K562 (cell line): Measurements from ENCODE around the gene TRIO. TPM values are rescaled to one million over a fixed set of nuclear protein-coding genes. Genes with fewer than 3 reads are reported as not detected.

Experiments used
- ATAC-seq: fragments of 200-7000 bp; cut with Tn5 transposase; 3 replicates; pipeline ENCODE4 v1.9.1; 2020; ENCODE audit warnings: moderate library complexity
- BruUV-seq: library from RNA; stranded (reverse); fragments of 400-500 nt; replicated peaks from 2 replicates; lab custom pipeline; 2021; lab: Mats Ljungman, UMichigan
- CTCF ChIA-PET: fragments of 300-600 bp; formaldehyde crosslinking; extraction: SDS; loops from one replicate; lab custom pipeline; 2021; ENCODE audit warnings: low intra/inter-chr PET ratio; lab: Yijun Ruan, JAX
- POLR2A ChIA-PET: fragments of 300-600, 350-650 bp; sonication (Branson Sonifier 250); formaldehyde crosslinking; extraction: SDS; loops from one replicate; lab custom pipeline; 2021; ENCODE audit warnings: antibody characterized with exemption, inconsistent platforms; lab: Yijun Ruan, JAX
- DNase-seq, 4 experiments: peaks; one replicate each; pipeline versions ENCODE4 v3.0.0 to v3.0.0-alpha.2; 2011 to 2018; ENCODE audit warnings: low spot score in 3 of 4, mixed read lengths in 3 of 4; ENCODE audit errors: extremely low read depth in 1 of 4
- FAIRE-seq: peaks from 2 replicates; lab custom pipeline; 2011; peaks lifted over from hg19 to GRCh38; lab: Jason Lieb, UNC
- H2AFZ ChIP-seq: 2 replicates; pipeline ENCODE4 v1.6.0; 2011; ENCODE audit warnings: low read depth, low read length, control low read depth, inconsistent platforms
- H3K27ac ChIP-seq: fragments of 200-600 bp; 3 replicates; pipeline ENCODE4 v1.8.0; 2011; ENCODE audit warnings: low read depth, mild to moderate bottlenecking, control low read depth, inconsistent platforms, low read length, moderate library complexity, mixed read lengths; ENCODE audit errors: extremely low read depth
- H3K27me3 ChIP-seq, 2 experiments: fragments of 300-600 bp in 1 of 2; 2 replicates in 1 of 2; 3 replicates in 1 of 2; pipeline versions ENCODE4 v1.6.0 to v1.8.0; 2011; ENCODE audit warnings: inconsistent platforms in 2 of 2, low read length in 2 of 2, mild to moderate bottlenecking in 1 of 2, mixed read lengths in 1 of 2, moderate library complexity in 1 of 2; ENCODE audit not compliant: control insufficient read depth in 2 of 2, insufficient read depth in 2 of 2
- H3K36me3 ChIP-seq: fragments of 300-600 bp; 3 replicates; pipeline ENCODE4 v1.8.0; 2011; ENCODE audit warnings: mild to moderate bottlenecking, low read length, inconsistent platforms; ENCODE audit not compliant: control insufficient read depth, insufficient read depth
- H3K4me1 ChIP-seq, 2 experiments: fragments of 200-600 bp in 1 of 2; replicated peaks in 1 of 2; 2 replicates in 1 of 2; 3 replicates in 1 of 2; pipeline versions ENCODE4 v1.5.1 to v1.8.0; 2011; ENCODE audit warnings: inconsistent platforms in 2 of 2, low read length in 2 of 2, mild to moderate bottlenecking in 1 of 2, mixed read lengths in 1 of 2, moderate library complexity in 1 of 2; ENCODE audit not compliant: control insufficient read depth in 2 of 2, insufficient read depth in 2 of 2
- H3K4me2 ChIP-seq: 2 replicates; pipeline ENCODE4 v1.6.1; 2011; ENCODE audit warnings: low read length, control low read depth, inconsistent platforms, mixed read lengths; ENCODE audit not compliant: insufficient read depth
- H3K4me3 ChIP-seq: fragments of 200-600 bp; sonication (generic), shearing (Covaris generic); 2 replicates; pipeline ENCODE4 v1.5.1; 2016; ENCODE audit warnings: control low read depth, inconsistent platforms
- H3K79me2 ChIP-seq: fragments of 200-600 bp; 3 replicates; pipeline ENCODE4 v1.8.0; 2011; ENCODE audit warnings: low read length, inconsistent platforms; ENCODE audit not compliant: control insufficient read depth, insufficient read depth
- H3K9ac ChIP-seq, 2 experiments: 2 replicates each; pipeline versions ENCODE4 v1.6.0 to v1.6.1; 2011; ENCODE audit warnings: low read depth in 2 of 2, low read length in 2 of 2, control low read depth in 1 of 2, inconsistent platforms in 1 of 2, mild to moderate bottlenecking in 1 of 2, mixed read lengths in 1 of 2; ENCODE audit not compliant: insufficient read depth in 1 of 2
- H3K9me1 ChIP-seq: one replicate; pipeline ENCODE4 v1.6.0; 2011; ENCODE audit warnings: inconsistent platforms, mild to moderate bottlenecking, low read length, moderate library complexity; ENCODE audit not compliant: control insufficient read depth, insufficient read depth
- H3K9me3 ChIP-seq: replicated peaks from 2 replicates; pipeline ENCODE4 v1.5.1; 2011; ENCODE audit warnings: low read depth, low read length, inconsistent platforms; ENCODE audit not compliant: control insufficient read depth, insufficient read depth
- H4K20me1 ChIP-seq: replicated peaks from 2 replicates; pipeline ENCODE4 v1.6.1; 2011; ENCODE audit warnings: low read length, inconsistent platforms, mixed read lengths; ENCODE audit not compliant: control insufficient read depth, insufficient read depth
- BHLHE40 ChIP-seq: IDR thresholded peaks from 2 replicates; pipeline ENCODE4 v1.6.1; 2011; ENCODE audit warnings: low read length, improper control_type of control experiment
- DDX20 ChIP-seq: fragments of 450-650 bp; IDR thresholded peaks from 2 replicates; pipeline ENCODE4 v1.6.1; 2016; ENCODE audit warnings: missing genetic modification characterization, low read depth, mild to moderate bottlenecking, missing compliant biosample characterization, moderate library complexity
- ETV5 ChIP-seq: sonication (generic); formaldehyde crosslinking; IDR thresholded peaks from 2 replicates; pipeline ENCODE4 v1.4.0; 2020; ENCODE audit warnings: low read depth, mild to moderate bottlenecking, missing genetic modification reagents
- KDM1A ChIP-seq, 2 experiments: fragments of 450-650 bp; IDR thresholded peaks; 2 replicates each; pipeline ENCODE4 v1.6.1; 2016; ENCODE audit warnings: mild to moderate bottlenecking in 2 of 2
- KHSRP ChIP-seq: fragments of 450-650 bp; IDR thresholded peaks from 2 replicates; pipeline ENCODE4 v1.6.1; 2017
- KLF13 ChIP-seq: fragments of 450-650 bp; IDR thresholded peaks from 2 replicates; pipeline ENCODE4 v1.6.1; 2016; ENCODE audit warnings: missing genetic modification characterization, low read depth, mild to moderate bottlenecking, missing compliant biosample characterization, moderate library complexity, borderline replicate concordance
- MYC ChIP-seq, 2 experiments: fragments of 250-450 bp in 1 of 2; sonication (Bioruptor Pico) in 1 of 2; IDR thresholded peaks; 2 replicates each; pipeline versions ENCODE4 v1.5.1 to v1.6.1; 2012 to 2021; ENCODE audit warnings: low read depth in 2 of 2, borderline replicate concordance in 1 of 2, improper control_type of control experiment in 1 of 2, low read length in 1 of 2, mild to moderate bottlenecking in 1 of 2, moderate library complexity in 1 of 2
- ZKSCAN3 ChIP-seq: fragments of 250-450 bp; sonication (Bioruptor Pico); IDR thresholded peaks from 2 replicates; pipeline ENCODE4 v1.4.0; 2020
- WGBS: fragments of 100-300 bp; shearing (Covaris generic); methylation state at CpG from one replicate; pipeline ENCODE4 v1.1.6; 2016; ENCODE audit warnings: low coverage, mixed read lengths; ENCODE audit not compliant: insufficient coverage; ENCODE audit errors: missing lambda C conversion rate; 5-methylcytosine and 5-hydroxymethylcytosine counted together
- in situ Hi-C: fragments of 300-500 bp; cut with MboI; formaldehyde crosslinking; loops from 4 replicates; pipeline ENCODE4 v1.15.0; 2018; ENCODE audit warnings: inconsistent platforms, mixed read lengths
- intact Hi-C: fragments of 100-400 bp; cut with micrococcal nuclease; formaldehyde crosslinking; loops from 2 replicates; pipeline ENCODE4 v1.14.2; 2022
- polyA plus RNA-seq, 8 experiments: library from polyadenylated mRNA; depleted of rRNA in 4 of 8; stranded (reverse) in 5 of 8; unstranded in 3 of 8; fragments of >200 nt; fragmentation: Nextera tagmentation in 2 of 8; fragmentation: Illumina TruSeq in 1 of 8; extraction: Ambion mirVana in 2 of 8; extraction: Trizol in 1 of 8; gene quantifications; 2 replicates each; pipeline versions ENCODE4 v1.2.1 to v1.2.3, GENCODE V29; 2011 to 2014; ENCODE audit warnings: inconsistent platforms in 1 of 8, missing spikeins in 1 of 8
- total RNA-seq, 7 experiments: library from RNA; depleted of rRNA in 6 of 7; stranded (reverse); fragments of >200 nt in 6 of 7; fragmentation: Illumina TruSeq in 2 of 7; extraction: Trizol in 2 of 7; gene quantifications; 2 replicates each; pipeline versions ENCODE4 v1.2.1 to v1.2.3, GENCODE V29; 2011 to 2021; ENCODE audit warnings: low replicate concordance in 1 of 7
- TF ChIP-seq, protein P1 (sequence below): fragments of 250-450 bp; sonication (Bioruptor Pico); IDR thresholded peaks from 2 replicates; pipeline ENCODE4 v1.9.0; 2021; ENCODE audit warnings: mild to moderate bottlenecking, inconsistent platforms
- TF ChIP-seq, protein P2 (sequence below), 2 experiments: fragments of 450-650 bp; formaldehyde crosslinking in 1 of 2; IDR thresholded peaks; 2 replicates each; pipeline versions ENCODE4 v1.4.0 to v1.6.1; 2014 to 2020; ENCODE audit warnings: mild to moderate bottlenecking in 2 of 2, borderline replicate concordance in 1 of 2, low read depth in 1 of 2
- TF ChIP-seq, protein P3 (sequence below): fragments of 250-450 bp; sonication (Bioruptor Pico); IDR thresholded peaks from 2 replicates; pipeline ENCODE4 v1.5.0; 2021

The TRIO gene
- total and polyA plus RNA-seq, 9 of the 15 experiments (the other 6 are each of a cell fraction or from before 2014, with no cell fraction given) = 0.24 to 5.0 (median 1.1) TPM

DNA sequence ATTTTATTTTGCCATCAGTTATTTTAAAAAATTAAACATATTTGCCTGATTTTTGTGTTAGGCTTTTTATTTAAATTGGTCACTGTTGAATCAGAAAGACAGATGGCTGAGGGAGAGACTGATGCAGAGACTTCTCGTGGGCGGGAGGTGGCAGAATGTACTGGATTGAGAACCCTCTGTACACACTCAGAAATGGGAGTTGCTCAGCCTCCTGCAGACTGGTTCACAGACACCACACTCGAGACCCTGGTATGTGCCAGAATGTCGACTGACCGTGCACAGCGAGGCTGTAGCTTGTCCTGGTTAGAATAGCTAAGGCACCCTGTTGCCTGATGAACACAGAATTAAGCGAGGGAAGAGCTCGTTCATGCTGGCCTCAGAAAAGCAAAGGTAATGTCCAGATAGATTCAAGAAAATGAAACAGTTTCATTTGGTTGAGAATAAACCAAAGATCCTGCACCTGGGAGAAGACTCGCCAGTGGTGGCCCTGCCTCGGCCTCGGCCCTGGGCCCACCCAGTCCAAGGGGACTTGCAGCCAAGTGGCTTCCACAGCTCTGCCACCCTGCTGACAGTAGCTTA is 367.1 kb downstream of the TRIO start:
- in situ Hi-C loops (no loop called here), intact Hi-C loops (no loop called here)
- H3K79me2 ChIP-seq = no peaks in the 10 kb centered on the region
- H3K36me3 ChIP-seq = no peaks in the 10 kb centered on the region
- ChIA-PET POLR2A (no interaction called here), CTCF (no interaction called here)
- under 1% methylated on average over 11 of the region's 11 CpGs for WGBS
- no peaks in the 10 kb centered on the region for H3K4me1 ChIP-seq
- H4K20me1 ChIP-seq = peaks cover 7% of the 10 kb centered on the region; the same call in 1 of the 2 replicates
- H3K4me3 ChIP-seq = no peak overlapping the region
- DNase-seq = no peak
- no peaks in the 10 kb centered on the region for H3K9me1 ChIP-seq
- H2AFZ ChIP-seq = no peak overlapping the region
- no TSS peak for BruUV-seq
- peaks cover 32 to 51% of the 10 kb centered on the region in 2 experiments for H3K27me3 ChIP-seq
- no peak for FAIRE-seq
- no peak overlapping the region for H3K27ac ChIP-seq
- no peaks in the 10 kb centered on the region for H3K9me3 ChIP-seq
- no peak overlapping the region for H3K9ac ChIP-seq
- ATAC-seq = peak; percentile 51
- no peak overlapping the region for H3K4me2 ChIP-seq
- no peak for TF ChIP-seq BHLHE40
- TF ChIP-seq, protein P1, sequence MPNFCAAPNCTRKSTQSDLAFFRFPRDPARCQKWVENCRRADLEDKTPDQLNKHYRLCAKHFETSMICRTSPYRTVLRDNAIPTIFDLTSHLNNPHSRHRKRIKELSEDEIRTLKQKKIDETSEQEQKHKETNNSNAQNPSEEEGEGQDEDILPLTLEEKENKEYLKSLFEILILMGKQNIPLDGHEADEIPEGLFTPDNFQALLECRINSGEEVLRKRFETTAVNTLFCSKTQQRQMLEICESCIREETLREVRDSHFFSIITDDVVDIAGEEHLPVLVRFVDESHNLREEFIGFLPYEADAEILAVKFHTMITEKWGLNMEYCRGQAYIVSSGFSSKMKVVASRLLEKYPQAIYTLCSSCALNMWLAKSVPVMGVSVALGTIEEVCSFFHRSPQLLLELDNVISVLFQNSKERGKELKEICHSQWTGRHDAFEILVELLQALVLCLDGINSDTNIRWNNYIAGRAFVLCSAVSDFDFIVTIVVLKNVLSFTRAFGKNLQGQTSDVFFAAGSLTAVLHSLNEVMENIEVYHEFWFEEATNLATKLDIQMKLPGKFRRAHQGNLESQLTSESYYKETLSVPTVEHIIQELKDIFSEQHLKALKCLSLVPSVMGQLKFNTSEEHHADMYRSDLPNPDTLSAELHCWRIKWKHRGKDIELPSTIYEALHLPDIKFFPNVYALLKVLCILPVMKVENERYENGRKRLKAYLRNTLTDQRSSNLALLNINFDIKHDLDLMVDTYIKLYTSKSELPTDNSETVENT = no peak
- no peak for TF ChIP-seq ZKSCAN3 (CRISPR knock-in tag)
- TF ChIP-seq, protein P2, sequence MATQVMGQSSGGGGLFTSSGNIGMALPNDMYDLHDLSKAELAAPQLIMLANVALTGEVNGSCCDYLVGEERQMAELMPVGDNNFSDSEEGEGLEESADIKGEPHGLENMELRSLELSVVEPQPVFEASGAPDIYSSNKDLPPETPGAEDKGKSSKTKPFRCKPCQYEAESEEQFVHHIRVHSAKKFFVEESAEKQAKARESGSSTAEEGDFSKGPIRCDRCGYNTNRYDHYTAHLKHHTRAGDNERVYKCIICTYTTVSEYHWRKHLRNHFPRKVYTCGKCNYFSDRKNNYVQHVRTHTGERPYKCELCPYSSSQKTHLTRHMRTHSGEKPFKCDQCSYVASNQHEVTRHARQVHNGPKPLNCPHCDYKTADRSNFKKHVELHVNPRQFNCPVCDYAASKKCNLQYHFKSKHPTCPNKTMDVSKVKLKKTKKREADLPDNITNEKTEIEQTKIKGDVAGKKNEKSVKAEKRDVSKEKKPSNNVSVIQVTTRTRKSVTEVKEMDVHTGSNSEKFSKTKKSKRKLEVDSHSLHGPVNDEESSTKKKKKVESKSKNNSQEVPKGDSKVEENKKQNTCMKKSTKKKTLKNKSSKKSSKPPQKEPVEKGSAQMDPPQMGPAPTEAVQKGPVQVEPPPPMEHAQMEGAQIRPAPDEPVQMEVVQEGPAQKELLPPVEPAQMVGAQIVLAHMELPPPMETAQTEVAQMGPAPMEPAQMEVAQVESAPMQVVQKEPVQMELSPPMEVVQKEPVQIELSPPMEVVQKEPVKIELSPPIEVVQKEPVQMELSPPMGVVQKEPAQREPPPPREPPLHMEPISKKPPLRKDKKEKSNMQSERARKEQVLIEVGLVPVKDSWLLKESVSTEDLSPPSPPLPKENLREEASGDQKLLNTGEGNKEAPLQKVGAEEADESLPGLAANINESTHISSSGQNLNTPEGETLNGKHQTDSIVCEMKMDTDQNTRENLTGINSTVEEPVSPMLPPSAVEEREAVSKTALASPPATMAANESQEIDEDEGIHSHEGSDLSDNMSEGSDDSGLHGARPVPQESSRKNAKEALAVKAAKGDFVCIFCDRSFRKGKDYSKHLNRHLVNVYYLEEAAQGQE (IDR thresholded peaks at IDR 0.05; ENCODE audit: borderline replicate concordance) = no peak
- TF ChIP-seq, protein P2 (CRISPR knock-in tag; IDR thresholded peaks at IDR 0.05; ENCODE audit: low read depth) = no peak
- no peak for TF ChIP-seq KDM1A (IDR thresholded peaks at IDR 0.05)
- TF ChIP-seq ETV5 = no peak
- TF ChIP-seq MYC (IDR thresholded peaks at IDR 0.05; ENCODE audit: low read depth, low read length) = no peak
- TF ChIP-seq MYC (CRISPR knock-in tag; IDR thresholded peaks at IDR 0.05; ENCODE audit: borderline replicate concordance, low read depth) = no peak
- TF ChIP-seq, protein P3, sequence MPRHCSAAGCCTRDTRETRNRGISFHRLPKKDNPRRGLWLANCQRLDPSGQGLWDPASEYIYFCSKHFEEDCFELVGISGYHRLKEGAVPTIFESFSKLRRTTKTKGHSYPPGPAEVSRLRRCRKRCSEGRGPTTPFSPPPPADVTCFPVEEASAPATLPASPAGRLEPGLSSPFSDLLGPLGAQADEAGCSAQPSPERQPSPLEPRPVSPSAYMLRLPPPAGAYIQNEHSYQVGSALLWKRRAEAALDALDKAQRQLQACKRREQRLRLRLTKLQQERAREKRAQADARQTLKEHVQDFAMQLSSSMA (CRISPR knock-in tag) = no peak
- TF ChIP-seq DDX20 (tag) = no peak
- TF ChIP-seq KHSRP = no peak
- TF ChIP-seq KLF13 (tag) = no peak
